Epithelial cell of esophagus (primary cell): ENCODE results near the gene PKM.
"Not testable (repeated sequence)": the region's sequence is repeated elsewhere in the genome, so short reads cannot be mapped to it uniquely, and the experiment has no call there.

Experiments used
- DNase-seq: peaks from one replicate; pipeline ENCODE4 v3.0.0; 2010; ENCODE audit warnings: low read depth
- H3K4me3 ChIP-seq: 2 replicates; pipeline ENCODE4 v1.5.1; 2011; ENCODE audit warnings: mild to moderate bottlenecking, low read length, control low read depth
- CTCF ChIP-seq: IDR thresholded peaks from 2 replicates; pipeline ENCODE4 v1.5.1; 2011; ENCODE audit warnings: low read depth, mild to moderate bottlenecking, low read length, control low read depth, inconsistent platforms; ENCODE audit not compliant: insufficient read depth; ENCODE audit errors: missing control alignments

PKM gene

GRCh38 chr15:72173401-72173800, 57.6 kb downstream of the PKM start:
- no peak overlapping the region for H3K4me3 ChIP-seq
- no peak for TF ChIP-seq CTCF
- DNase-seq = no peak

GRCh38 chr15:72172796-72173195, 58.2 kb downstream of the PKM start:
- no peak for TF ChIP-seq CTCF
- DNase-seq = no peak

GRCh38 chr15:72171978-72172377, 59.0 kb downstream of the PKM start:
- H3K4me3 ChIP-seq, DNase-seq: not testable (repeated sequence)

More at GRCh38 chr15:72172796-72173195, 58.2 kb downstream of the PKM start:
- H3K4me3 ChIP-seq = no peak overlapping the region

GRCh38 chr15:72170691-72171090, 60.3 kb downstream of the PKM start:
- TF ChIP-seq CTCF = no peak
- H3K4me3 ChIP-seq = no peak overlapping the region
- DNase-seq = no peak

GRCh38 chr15:72169921-72170611, 60.9 kb downstream of the PKM start:
- no peak for TF ChIP-seq CTCF
- H3K4me3 ChIP-seq = no peak overlapping the region
- DNase-seq = no peak

- no peak for DNase-seq
- no peak for TF ChIP-seq CTCF
- no peak overlapping the region for H3K4me3 ChIP-seq
These were observed 61.6 kb downstream of the PKM start for GRCh38 chr15:72169236-72169920.

GRCh38 chr15:72168808-72169190, 62.2 kb downstream of the PKM start:
- DNase-seq = no peak
- H3K4me3 ChIP-seq = no peak overlapping the region
- no peak for TF ChIP-seq CTCF
